ENCODE results near the gene CCDC171. TPM values are rescaled to one million over a fixed set of nuclear protein-coding genes. Genes with fewer than 3 reads are reported as not detected.
A peak's percentile ranks its signal among the peaks of the same experiment; 100 is the strongest.

Gene CCDC171
- polyA plus RNA-seq, 1 donor from 2014 or later, result 9.1 TPM

DNA sequence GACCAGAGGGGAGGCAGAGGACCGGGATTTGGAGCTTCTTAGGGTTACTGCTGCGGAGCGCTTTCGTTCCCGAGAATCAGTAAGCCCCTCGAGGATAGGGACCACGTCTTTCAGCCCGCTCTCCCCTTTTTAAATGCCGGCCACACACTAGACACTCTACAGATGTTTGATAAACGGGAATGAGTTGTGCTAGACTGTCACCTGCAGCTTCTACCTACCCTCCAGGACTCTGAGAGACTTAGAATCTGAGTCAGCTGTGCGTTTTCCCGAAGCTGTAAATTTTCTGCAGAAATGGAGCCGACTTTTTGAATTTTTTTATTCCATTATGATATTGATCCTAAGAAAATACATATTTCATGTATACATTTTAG is 670 bp downstream of the CCDC171 start:
- Histone ChIP-seq H3K27me3 (ENCODE audit: insufficient read depth, low read depth, low read length) (no peaks in the 10 kb centered on the region), H3K4me2 (ENCODE audit: low read length) (peak overlapping the region; percentile 77), H3K4me3 (ENCODE audit: low read length) (peak overlapping the region; percentile 74), H3K27ac (ENCODE audit: low read length) (peak overlapping the region; percentile 98), H3K79me2 (replicated peaks; ENCODE audit: insufficient read depth, low read length) (no peaks in the 10 kb centered on the region), H3K36me3 (ENCODE audit: insufficient read depth, low read length) (no peaks in the 10 kb centered on the region), H3K9ac (ENCODE audit: low read length) (peak overlapping the region; percentile 95), H3K9me3 (ENCODE audit: low read length) (no peaks in the 10 kb centered on the region), H2AFZ (ENCODE audit: low read depth, low read length) (peak overlapping the region; percentile 74), H4K20me1 (ENCODE audit: insufficient read depth) (no peaks in the 10 kb centered on the region), H3F3A (ENCODE audit: insufficient read depth, low read length, poor library complexity, severe bottlenecking) (peaks cover 12% of the 10 kb centered on the region), H3K9me2 (ENCODE audit: insufficient read depth, low read length) (no peaks in the 10 kb centered on the region)
- TF ChIP-seq, protein P1, sequence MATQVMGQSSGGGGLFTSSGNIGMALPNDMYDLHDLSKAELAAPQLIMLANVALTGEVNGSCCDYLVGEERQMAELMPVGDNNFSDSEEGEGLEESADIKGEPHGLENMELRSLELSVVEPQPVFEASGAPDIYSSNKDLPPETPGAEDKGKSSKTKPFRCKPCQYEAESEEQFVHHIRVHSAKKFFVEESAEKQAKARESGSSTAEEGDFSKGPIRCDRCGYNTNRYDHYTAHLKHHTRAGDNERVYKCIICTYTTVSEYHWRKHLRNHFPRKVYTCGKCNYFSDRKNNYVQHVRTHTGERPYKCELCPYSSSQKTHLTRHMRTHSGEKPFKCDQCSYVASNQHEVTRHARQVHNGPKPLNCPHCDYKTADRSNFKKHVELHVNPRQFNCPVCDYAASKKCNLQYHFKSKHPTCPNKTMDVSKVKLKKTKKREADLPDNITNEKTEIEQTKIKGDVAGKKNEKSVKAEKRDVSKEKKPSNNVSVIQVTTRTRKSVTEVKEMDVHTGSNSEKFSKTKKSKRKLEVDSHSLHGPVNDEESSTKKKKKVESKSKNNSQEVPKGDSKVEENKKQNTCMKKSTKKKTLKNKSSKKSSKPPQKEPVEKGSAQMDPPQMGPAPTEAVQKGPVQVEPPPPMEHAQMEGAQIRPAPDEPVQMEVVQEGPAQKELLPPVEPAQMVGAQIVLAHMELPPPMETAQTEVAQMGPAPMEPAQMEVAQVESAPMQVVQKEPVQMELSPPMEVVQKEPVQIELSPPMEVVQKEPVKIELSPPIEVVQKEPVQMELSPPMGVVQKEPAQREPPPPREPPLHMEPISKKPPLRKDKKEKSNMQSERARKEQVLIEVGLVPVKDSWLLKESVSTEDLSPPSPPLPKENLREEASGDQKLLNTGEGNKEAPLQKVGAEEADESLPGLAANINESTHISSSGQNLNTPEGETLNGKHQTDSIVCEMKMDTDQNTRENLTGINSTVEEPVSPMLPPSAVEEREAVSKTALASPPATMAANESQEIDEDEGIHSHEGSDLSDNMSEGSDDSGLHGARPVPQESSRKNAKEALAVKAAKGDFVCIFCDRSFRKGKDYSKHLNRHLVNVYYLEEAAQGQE (IDR thresholded peaks at IDR 0.05; ENCODE audit: borderline replicate concordance), result no peak
- TF ChIP-seq TAF1 (IDR thresholded peaks at IDR 0.05; ENCODE audit: low read depth), result no peak
- TF ChIP-seq, protein P2, sequence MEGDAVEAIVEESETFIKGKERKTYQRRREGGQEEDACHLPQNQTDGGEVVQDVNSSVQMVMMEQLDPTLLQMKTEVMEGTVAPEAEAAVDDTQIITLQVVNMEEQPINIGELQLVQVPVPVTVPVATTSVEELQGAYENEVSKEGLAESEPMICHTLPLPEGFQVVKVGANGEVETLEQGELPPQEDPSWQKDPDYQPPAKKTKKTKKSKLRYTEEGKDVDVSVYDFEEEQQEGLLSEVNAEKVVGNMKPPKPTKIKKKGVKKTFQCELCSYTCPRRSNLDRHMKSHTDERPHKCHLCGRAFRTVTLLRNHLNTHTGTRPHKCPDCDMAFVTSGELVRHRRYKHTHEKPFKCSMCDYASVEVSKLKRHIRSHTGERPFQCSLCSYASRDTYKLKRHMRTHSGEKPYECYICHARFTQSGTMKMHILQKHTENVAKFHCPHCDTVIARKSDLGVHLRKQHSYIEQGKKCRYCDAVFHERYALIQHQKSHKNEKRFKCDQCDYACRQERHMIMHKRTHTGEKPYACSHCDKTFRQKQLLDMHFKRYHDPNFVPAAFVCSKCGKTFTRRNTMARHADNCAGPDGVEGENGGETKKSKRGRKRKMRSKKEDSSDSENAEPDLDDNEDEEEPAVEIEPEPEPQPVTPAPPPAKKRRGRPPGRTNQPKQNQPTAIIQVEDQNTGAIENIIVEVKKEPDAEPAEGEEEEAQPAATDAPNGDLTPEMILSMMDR (IDR thresholded peaks at IDR 0.05; ENCODE audit: poor library complexity, severe bottlenecking), result no peak
- no peak for TF ChIP-seq EZH2 (IDR thresholded peaks at IDR 0.05; ENCODE audit: borderline replicate concordance, insufficient read depth, low read length, poor library complexity, severe bottlenecking)
- TF ChIP-seq SMC3 (conservative IDR thresholded peaks at IDR 0.05; ENCODE audit: poor library complexity), result no peak
- TF ChIP-seq POLR2AphosphoS5 (IDR thresholded peaks at IDR 0.05), result no peak
- no peak for TF ChIP-seq RAD21 (conservative IDR thresholded peaks at IDR 0.05)
- TF ChIP-seq MXI1 (conservative IDR thresholded peaks at IDR 0.05; ENCODE audit: poor library complexity, severe bottlenecking), result no peak
- TF ChIP-seq EP300 (conservative IDR thresholded peaks at IDR 0.05; ENCODE audit: poor library complexity, severe bottlenecking), result no peak

DNA sequence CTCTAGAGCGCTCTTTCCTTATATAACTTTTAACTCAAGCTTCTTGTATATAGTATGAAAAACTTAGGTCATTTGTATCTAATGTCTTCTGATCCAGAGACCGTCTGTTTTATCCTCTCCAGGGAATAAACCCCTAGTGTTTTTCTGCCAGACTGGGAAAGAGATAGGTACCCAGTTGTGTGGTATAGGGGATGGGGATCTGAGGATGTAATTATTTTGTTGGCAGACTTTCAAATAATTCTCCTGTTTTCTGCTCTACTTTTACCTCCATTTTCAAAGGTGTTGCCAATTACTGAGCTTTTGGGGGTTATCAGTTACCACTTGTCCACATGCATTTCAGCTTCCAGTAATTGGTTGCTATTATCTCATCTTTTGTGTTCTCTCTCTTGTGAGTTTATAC is 17.9 kb downstream of the CCDC171 start:
- Histone ChIP-seq H3K79me2 (replicated peaks; ENCODE audit: insufficient read depth, low read length) (no peaks in the 10 kb centered on the region), H3K27me3 (ENCODE audit: insufficient read depth, low read depth, low read length) (no peaks in the 10 kb centered on the region), H3K9me3 (ENCODE audit: low read length) (no peaks in the 10 kb centered on the region), H3K4me3 (ENCODE audit: low read length) (no peak overlapping the region), H3K9ac (ENCODE audit: low read length) (no peak overlapping the region), H3K9me2 (ENCODE audit: insufficient read depth, low read length) (no peaks in the 10 kb centered on the region), H3K4me2 (ENCODE audit: low read length) (no peak overlapping the region), H3K36me3 (ENCODE audit: insufficient read depth, low read length) (no peaks in the 10 kb centered on the region), H3F3A (ENCODE audit: insufficient read depth, low read length, poor library complexity, severe bottlenecking) (no peaks in the 10 kb centered on the region), H4K20me1 (ENCODE audit: insufficient read depth) (no peaks in the 10 kb centered on the region), H2AFZ (ENCODE audit: low read depth, low read length) (no peak overlapping the region), H3K27ac (ENCODE audit: low read length) (no peak overlapping the region)
- no peak for TF ChIP-seq MXI1 (conservative IDR thresholded peaks at IDR 0.05; ENCODE audit: poor library complexity, severe bottlenecking)
- TF ChIP-seq, protein P2 (IDR thresholded peaks at IDR 0.05; ENCODE audit: poor library complexity, severe bottlenecking), result no peak
- no peak for TF ChIP-seq RAD21 (conservative IDR thresholded peaks at IDR 0.05)
- TF ChIP-seq SMC3 (conservative IDR thresholded peaks at IDR 0.05; ENCODE audit: poor library complexity), result no peak
- TF ChIP-seq EZH2 (IDR thresholded peaks at IDR 0.05; ENCODE audit: borderline replicate concordance, insufficient read depth, low read length, poor library complexity, severe bottlenecking), result no peak
- TF ChIP-seq POLR2AphosphoS5 (IDR thresholded peaks at IDR 0.05), result no peak
- TF ChIP-seq, protein P1 (IDR thresholded peaks at IDR 0.05; ENCODE audit: borderline replicate concordance), result no peak
- TF ChIP-seq TAF1 (IDR thresholded peaks at IDR 0.05; ENCODE audit: low read depth), result no peak
- TF ChIP-seq EP300 (conservative IDR thresholded peaks at IDR 0.05; ENCODE audit: poor library complexity, severe bottlenecking), result no peak
